KMS-11 (cell line): ENCODE data around the gene SLC13A3.

Experiments
- H2AFZ ChIP-seq: fragments of 200-600 bp; sonication (generic); 2 replicates; pipeline ENCODE4 v1.6.1; 2016; ENCODE audit warnings: antibody characterized with exemption, mixed run types, low read depth
- H3K27ac ChIP-seq: fragments of 200-600 bp; sonication (generic); 2 replicates; pipeline ENCODE4 v1.6.1; 2016; ENCODE audit warnings: mild to moderate bottlenecking, mixed run types
- H3K27me3 ChIP-seq: fragments of 200-600 bp; sonication (generic); 2 replicates; pipeline ENCODE4 v1.6.1; 2017; ENCODE audit warnings: mild to moderate bottlenecking, low read depth, mixed run types, moderate library complexity; ENCODE audit not compliant: insufficient read depth
- H3K36me3 ChIP-seq: fragments of 200-600 bp; sonication (generic); 2 replicates; pipeline ENCODE4 v1.6.1; 2017; ENCODE audit warnings: mild to moderate bottlenecking, mixed run types; ENCODE audit not compliant: insufficient read depth
- H3K4me1 ChIP-seq: fragments of 200-600 bp; sonication (generic); 2 replicates; pipeline ENCODE4 v1.6.1; 2016; ENCODE audit warnings: mild to moderate bottlenecking, low read depth, mixed run types; ENCODE audit not compliant: poor library complexity, severe bottlenecking
- H3K4me2 ChIP-seq: fragments of 200-600 bp; sonication (generic); 2 replicates; pipeline ENCODE4 v1.7.0; 2016; ENCODE audit warnings: mild to moderate bottlenecking, mixed run types
- H3K4me3 ChIP-seq: fragments of 200-600 bp; sonication (generic); IDR thresholded peaks from 2 replicates; pipeline ENCODE4 v1.6.1; 2017; ENCODE audit warnings: low read depth, low read length, mixed read lengths; ENCODE audit not compliant: insufficient read depth
- H3K79me2 ChIP-seq: fragments of 200-600 bp; sonication (generic); 2 replicates; pipeline ENCODE4 v1.6.1; 2016; ENCODE audit warnings: low read depth, mixed run types; ENCODE audit not compliant: insufficient read depth
- H3K9ac ChIP-seq: fragments of 200-600 bp; sonication (generic); 2 replicates; pipeline ENCODE4 v1.6.1; 2016; ENCODE audit warnings: mild to moderate bottlenecking, mixed run types
- H4K20me1 ChIP-seq: fragments of 200-600 bp; sonication (generic); 2 replicates; pipeline ENCODE4 v1.6.1; 2016; ENCODE audit warnings: mild to moderate bottlenecking, mixed run types; ENCODE audit not compliant: insufficient read depth
- TF ChIP-seq, protein P1 (sequence below): fragments of 200-600 bp; sonication (generic); conservative IDR thresholded peaks from 2 replicates; pipeline ENCODE4 v1.6.1; 2017; ENCODE audit warnings: low read depth, mild to moderate bottlenecking, antibody characterized with exemption, low read length, moderate library complexity, mixed read lengths

SLC13A3 gene

GRCh38 chr20:46592580-46593362 lies 58.5 kb downstream of the SLC13A3 start:
- H3K4me2 ChIP-seq = no peak overlapping the region
- no peaks in the 10 kb centered on the region for H3K79me2 ChIP-seq
- TF ChIP-seq, protein P1, sequence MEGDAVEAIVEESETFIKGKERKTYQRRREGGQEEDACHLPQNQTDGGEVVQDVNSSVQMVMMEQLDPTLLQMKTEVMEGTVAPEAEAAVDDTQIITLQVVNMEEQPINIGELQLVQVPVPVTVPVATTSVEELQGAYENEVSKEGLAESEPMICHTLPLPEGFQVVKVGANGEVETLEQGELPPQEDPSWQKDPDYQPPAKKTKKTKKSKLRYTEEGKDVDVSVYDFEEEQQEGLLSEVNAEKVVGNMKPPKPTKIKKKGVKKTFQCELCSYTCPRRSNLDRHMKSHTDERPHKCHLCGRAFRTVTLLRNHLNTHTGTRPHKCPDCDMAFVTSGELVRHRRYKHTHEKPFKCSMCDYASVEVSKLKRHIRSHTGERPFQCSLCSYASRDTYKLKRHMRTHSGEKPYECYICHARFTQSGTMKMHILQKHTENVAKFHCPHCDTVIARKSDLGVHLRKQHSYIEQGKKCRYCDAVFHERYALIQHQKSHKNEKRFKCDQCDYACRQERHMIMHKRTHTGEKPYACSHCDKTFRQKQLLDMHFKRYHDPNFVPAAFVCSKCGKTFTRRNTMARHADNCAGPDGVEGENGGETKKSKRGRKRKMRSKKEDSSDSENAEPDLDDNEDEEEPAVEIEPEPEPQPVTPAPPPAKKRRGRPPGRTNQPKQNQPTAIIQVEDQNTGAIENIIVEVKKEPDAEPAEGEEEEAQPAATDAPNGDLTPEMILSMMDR = no peak; the same call in 1 of the 2 replicates
- no peaks in the 10 kb centered on the region for H3K27me3 ChIP-seq
- no peaks in the 10 kb centered on the region for H3K4me1 ChIP-seq
- no peaks in the 10 kb centered on the region for H4K20me1 ChIP-seq
- H3K27ac ChIP-seq = no peak overlapping the region
- no peak overlapping the region for H3K4me3 ChIP-seq
- no peak overlapping the region for H3K9ac ChIP-seq
- no peak overlapping the region for H2AFZ ChIP-seq
- no peaks in the 10 kb centered on the region for H3K36me3 ChIP-seq

- Histone ChIP-seq H3K27me3 (no peaks in the 10 kb centered on the region), H3K4me2 (no peak overlapping the region), H3K4me1 (no peaks in the 10 kb centered on the region), H3K4me3 (no peak overlapping the region), H3K27ac (no peak overlapping the region), H3K79me2 (no peaks in the 10 kb centered on the region), H3K36me3 (no peaks in the 10 kb centered on the region), H4K20me1 (no peaks in the 10 kb centered on the region), H3K9ac (no peak overlapping the region), H2AFZ (no peak overlapping the region)
- TF ChIP-seq, protein P1 = no peak
Measured at GRCh38 chr20:46590443-46590842, 60.8 kb downstream of the SLC13A3 start.

GRCh38 chr20:46588532-46589511 lies 62.4 kb downstream of the SLC13A3 start:
- H3K4me2 ChIP-seq = no peak overlapping the region
- TF ChIP-seq, protein P1 = no peak
- H3K4me3 ChIP-seq = no peak overlapping the region
- H3K79me2 ChIP-seq = no peaks in the 10 kb centered on the region
- no peaks in the 10 kb centered on the region for H3K27me3 ChIP-seq
- H3K9ac ChIP-seq = no peak overlapping the region
- no peaks in the 10 kb centered on the region for H4K20me1 ChIP-seq
- H3K27ac ChIP-seq = no peak overlapping the region
- no peaks in the 10 kb centered on the region for H3K36me3 ChIP-seq
- H2AFZ ChIP-seq = no peak overlapping the region
- no peaks in the 10 kb centered on the region for H3K4me1 ChIP-seq

DNA sequence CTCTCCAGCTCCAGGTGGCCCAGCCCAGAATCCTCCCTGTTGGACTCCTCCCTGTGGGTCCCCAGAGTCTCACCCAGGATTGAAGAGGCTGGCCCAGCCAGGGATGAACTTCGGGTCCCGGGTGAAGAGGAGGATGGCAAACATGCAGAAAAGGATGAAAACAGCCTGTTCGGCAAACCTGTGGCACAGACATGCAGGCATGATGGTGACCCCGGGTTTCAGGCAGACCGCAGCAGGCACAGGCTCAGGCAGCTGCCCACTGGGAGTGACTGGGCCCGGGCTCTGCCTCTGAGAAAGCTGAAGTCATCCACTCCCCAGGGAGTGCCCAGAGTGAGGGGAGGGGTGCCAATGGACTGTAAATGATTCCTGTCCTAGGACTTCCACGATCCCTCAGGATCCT lies 63.3 kb downstream of the SLC13A3 start:
- H3K4me2 ChIP-seq = no peak overlapping the region
- no peaks in the 10 kb centered on the region for H3K27me3 ChIP-seq

More for the DNA sequence above, 63.3 kb downstream of the SLC13A3 start:
- no peaks in the 10 kb centered on the region for H3K79me2 ChIP-seq
- H3K4me3 ChIP-seq = no peak overlapping the region
- TF ChIP-seq, protein P1 = no peak
- no peaks in the 10 kb centered on the region for H3K4me1 ChIP-seq
- H3K27ac ChIP-seq = no peak overlapping the region
- no peaks in the 10 kb centered on the region for H3K36me3 ChIP-seq
- no peak overlapping the region for H2AFZ ChIP-seq
- no peak overlapping the region for H3K9ac ChIP-seq
- no peaks in the 10 kb centered on the region for H4K20me1 ChIP-seq
